Measurements from ENCODE around the gene FRMPD2.
"Not testable (repeated sequence)": the region's sequence is repeated elsewhere in the genome, so short reads cannot be mapped to it uniquely, and the experiment has no call there.

FRMPD2 gene

DNA sequence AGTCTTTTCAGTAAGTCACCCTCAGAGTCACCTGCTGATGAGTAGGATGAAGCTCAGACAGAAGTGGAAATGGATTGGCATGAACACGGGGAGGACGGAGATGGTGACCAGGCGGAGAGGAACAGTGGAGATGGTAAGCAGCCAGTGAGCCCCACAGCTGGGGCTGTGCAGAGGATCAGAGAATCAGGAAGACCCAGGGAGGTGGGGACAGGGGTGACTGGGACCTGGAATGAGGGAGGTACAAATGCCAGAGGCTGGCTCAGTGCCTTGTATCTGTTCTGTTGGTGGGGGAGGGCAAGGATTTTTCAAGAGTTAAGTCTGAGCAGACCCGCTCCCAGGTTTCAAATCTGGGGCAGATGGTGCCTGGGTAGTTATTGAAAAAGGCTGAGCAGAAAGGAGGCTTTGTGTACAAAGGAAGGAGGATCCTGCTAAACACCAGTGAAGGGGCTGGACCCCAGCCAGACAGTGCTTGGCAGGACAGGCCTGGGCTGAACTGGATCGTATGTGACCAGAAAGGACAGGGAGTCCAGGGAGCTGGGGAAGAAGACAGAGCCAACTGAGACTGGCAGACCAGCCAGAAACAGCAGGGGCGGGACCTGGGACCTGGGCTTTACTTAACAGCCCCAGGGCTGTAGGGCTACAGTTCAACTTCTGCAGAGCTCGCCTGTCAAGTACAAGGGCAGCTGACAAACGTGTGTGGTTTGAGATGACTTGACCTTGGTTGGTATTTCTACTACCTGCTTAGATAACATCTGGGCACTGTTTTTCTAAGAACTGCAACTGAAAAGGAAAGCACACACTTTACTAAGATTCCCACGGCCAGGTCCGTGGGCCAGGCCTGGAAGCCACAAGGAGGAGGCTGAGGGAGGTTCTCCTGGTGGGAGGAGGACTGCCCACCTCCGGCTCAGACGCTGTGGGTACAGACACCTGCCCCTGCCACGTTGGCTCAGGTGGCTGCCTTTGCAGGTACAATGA, 13.2 kb upstream of the FRMPD2 start:
- H3K9me3 ChIP-seq (ENCODE audit: control insufficient read depth, insufficient read depth, low read length) = no peaks in the 10 kb centered on the region
- no peaks in the 10 kb centered on the region for H3K36me3 ChIP-seq (ENCODE audit: control insufficient read depth, insufficient read depth, low read length)

DNA sequence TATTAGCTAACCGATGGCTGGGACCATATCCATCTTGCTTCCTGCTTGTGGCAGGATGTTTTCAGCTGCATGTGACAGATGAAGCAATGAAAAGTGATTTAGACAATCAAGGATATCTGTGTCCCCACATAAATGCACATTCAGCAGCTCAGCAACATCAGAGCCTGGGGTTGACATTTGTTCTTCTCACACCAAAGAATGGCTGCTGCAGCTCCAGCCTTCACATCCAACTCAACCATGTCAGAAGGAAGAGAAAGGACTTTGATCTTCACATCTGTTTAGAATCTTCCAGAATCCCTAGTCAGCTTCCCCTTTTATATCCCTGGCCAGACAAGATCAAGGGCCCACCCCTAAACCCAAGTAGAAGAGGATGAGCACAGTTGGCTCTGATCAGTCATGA, 11.9 kb upstream of the FRMPD2 start:
- H3K9ac ChIP-seq (ENCODE audit: low read depth, low read length) = no peak overlapping the region
- no peaks in the 10 kb centered on the region for H3K4me1 ChIP-seq (ENCODE audit: control insufficient read depth, insufficient read depth, low read length)
- no peak overlapping the region for H3K4me3 ChIP-seq (ENCODE audit: low read depth, low read length)
- H3K9me3 ChIP-seq (ENCODE audit: control insufficient read depth, insufficient read depth, low read length) = no peaks in the 10 kb centered on the region
- H3K27me3 ChIP-seq (ENCODE audit: control insufficient read depth, insufficient read depth, low read length) = no peaks in the 10 kb centered on the region
- no peaks in the 10 kb centered on the region for H3K36me3 ChIP-seq (ENCODE audit: control insufficient read depth, insufficient read depth, low read length)

More for the DNA sequence above, 13.2 kb upstream of the FRMPD2 start:
- Histone ChIP-seq H3K27me3 (ENCODE audit: control insufficient read depth, insufficient read depth, low read length) (no peaks in the 10 kb centered on the region), H3K9ac (ENCODE audit: low read depth, low read length) (no peak overlapping the region), H3K4me1 (ENCODE audit: control insufficient read depth, insufficient read depth, low read length) (no peaks in the 10 kb centered on the region), H3K4me3 (ENCODE audit: low read depth, low read length) (no peak overlapping the region)

DNA sequence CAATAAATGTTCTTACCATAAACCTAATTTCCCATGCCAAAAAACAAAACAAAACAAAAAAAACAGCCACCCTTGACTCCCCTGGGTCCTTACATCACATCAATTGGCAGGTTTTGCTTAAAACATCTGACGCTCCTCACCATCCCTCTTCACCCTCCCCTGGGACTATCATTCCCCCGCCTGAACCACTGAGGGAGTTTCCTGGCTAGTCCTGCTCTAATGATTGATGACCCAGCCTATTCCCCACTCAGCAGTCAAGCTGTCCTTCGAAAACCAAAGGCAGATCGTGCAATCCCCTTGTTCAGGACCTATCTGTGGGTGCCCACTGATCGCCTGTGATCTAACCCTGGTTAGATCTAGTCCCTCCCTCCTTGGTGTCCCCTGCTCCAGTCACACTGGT, 11.2 kb upstream of the FRMPD2 start:
- Histone ChIP-seq H3K9me3 (ENCODE audit: control insufficient read depth, insufficient read depth, low read length) (no peaks in the 10 kb centered on the region), H3K4me1 (ENCODE audit: control insufficient read depth, insufficient read depth, low read length) (no peaks in the 10 kb centered on the region), H3K27me3 (ENCODE audit: control insufficient read depth, insufficient read depth, low read length) (no peaks in the 10 kb centered on the region), H3K9ac (ENCODE audit: low read depth, low read length) (no peak overlapping the region), H3K36me3 (ENCODE audit: control insufficient read depth, insufficient read depth, low read length) (no peaks in the 10 kb centered on the region), H3K4me3 (ENCODE audit: low read depth, low read length) (no peak overlapping the region)

DNA sequence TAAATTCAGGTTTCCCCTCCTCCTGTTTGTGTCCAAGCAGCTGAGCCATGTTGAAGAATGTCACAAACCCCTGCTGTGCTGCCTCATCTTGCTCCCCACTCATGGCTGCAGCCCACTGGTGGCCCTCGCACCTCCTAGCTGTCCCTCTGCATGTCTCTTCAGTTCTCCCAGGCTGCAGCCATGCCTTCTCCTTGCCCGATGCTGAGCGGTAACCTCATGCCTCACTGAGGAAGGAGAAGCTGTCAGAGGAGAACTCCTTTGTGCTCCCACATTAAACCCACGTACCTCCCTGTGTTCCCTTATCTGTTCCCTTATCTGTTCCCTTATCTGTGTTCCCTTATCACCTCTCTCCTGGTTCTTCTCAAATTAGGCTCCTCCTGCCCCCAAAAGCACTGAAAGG, 10.3 kb upstream of the FRMPD2 start:
- no peaks in the 10 kb centered on the region for H3K27me3 ChIP-seq (ENCODE audit: control insufficient read depth, insufficient read depth, low read length)
- H3K4me1 ChIP-seq (ENCODE audit: control insufficient read depth, insufficient read depth, low read length) = no peaks in the 10 kb centered on the region
- H3K4me3 ChIP-seq (ENCODE audit: low read depth, low read length) = no peak overlapping the region
- no peak overlapping the region for H3K9ac ChIP-seq (ENCODE audit: low read depth, low read length)
- no peaks in the 10 kb centered on the region for H3K9me3 ChIP-seq (ENCODE audit: control insufficient read depth, insufficient read depth, low read length)
- H3K36me3 ChIP-seq (ENCODE audit: control insufficient read depth, insufficient read depth, low read length) = no peaks in the 10 kb centered on the region

GRCh38 chr10:48284002-48284546, 9.6 kb upstream of the FRMPD2 start:
- H3K4me3 ChIP-seq (ENCODE audit: low read depth, low read length) = no peak overlapping the region
- no peaks in the 10 kb centered on the region for H3K36me3 ChIP-seq (ENCODE audit: control insufficient read depth, insufficient read depth, low read length)
- no peaks in the 10 kb centered on the region for H3K9me3 ChIP-seq (ENCODE audit: control insufficient read depth, insufficient read depth, low read length)
- H3K9ac ChIP-seq (ENCODE audit: low read depth, low read length) = no peak overlapping the region
- H3K27me3 ChIP-seq (ENCODE audit: control insufficient read depth, insufficient read depth, low read length) = no peaks in the 10 kb centered on the region
- H3K4me1 ChIP-seq (ENCODE audit: control insufficient read depth, insufficient read depth, low read length) = no peaks in the 10 kb centered on the region

DNA sequence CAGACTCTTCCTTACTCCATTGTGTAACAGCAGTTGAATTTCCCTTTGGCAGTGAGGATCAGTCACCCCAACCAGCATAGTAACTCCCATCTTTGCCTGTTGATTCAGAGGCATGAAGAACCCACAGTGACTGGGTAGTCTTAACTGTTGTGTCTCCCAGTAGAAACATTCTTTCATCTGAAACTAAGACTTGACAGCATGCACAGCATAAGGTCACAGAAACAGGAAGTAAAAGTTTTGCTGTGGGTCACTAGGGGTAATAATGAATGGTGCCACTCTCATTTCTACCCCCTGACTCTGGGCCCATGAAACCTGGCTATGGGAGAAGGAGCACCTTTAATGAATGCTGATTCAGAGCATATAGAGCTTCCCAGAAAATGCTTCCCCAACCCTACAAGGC, 8.3 kb upstream of the FRMPD2 start:
- no peaks in the 10 kb centered on the region for H3K4me1 ChIP-seq (ENCODE audit: control insufficient read depth, insufficient read depth, low read length)
- no peaks in the 10 kb centered on the region for H3K9me3 ChIP-seq (ENCODE audit: control insufficient read depth, insufficient read depth, low read length)
- no peak overlapping the region for H3K9ac ChIP-seq (ENCODE audit: low read depth, low read length)
- H3K27me3 ChIP-seq (ENCODE audit: control insufficient read depth, insufficient read depth, low read length) = no peaks in the 10 kb centered on the region
- no peaks in the 10 kb centered on the region for H3K36me3 ChIP-seq (ENCODE audit: control insufficient read depth, insufficient read depth, low read length)
- H3K4me3 ChIP-seq (ENCODE audit: low read depth, low read length) = no peak overlapping the region

DNA sequence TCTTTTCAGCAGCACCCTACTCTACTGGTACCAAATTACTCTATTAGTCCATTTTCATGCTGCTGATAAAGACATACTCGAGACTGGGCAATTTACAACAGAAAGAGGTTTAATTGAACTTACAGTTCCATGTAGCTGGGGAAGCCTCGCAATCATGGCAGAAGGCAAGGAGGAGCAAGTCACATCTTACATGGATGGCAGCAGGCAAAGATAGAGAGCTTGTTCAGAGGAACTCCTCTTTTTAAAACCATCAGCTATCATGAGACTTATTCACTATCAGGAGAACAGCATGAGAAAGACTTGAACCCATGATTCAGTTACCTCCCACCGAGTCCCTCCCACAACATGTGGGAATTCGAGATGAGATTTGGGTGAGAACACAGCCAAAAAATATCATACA, 7.2 kb upstream of the FRMPD2 start:
- H3K4me3 ChIP-seq (ENCODE audit: low read depth, low read length); H3K27me3 ChIP-seq (ENCODE audit: control insufficient read depth, insufficient read depth, low read length); H3K36me3 ChIP-seq (ENCODE audit: control insufficient read depth, insufficient read depth, low read length); H3K4me1 ChIP-seq (ENCODE audit: control insufficient read depth, insufficient read depth, low read length); H3K9me3 ChIP-seq (ENCODE audit: control insufficient read depth, insufficient read depth, low read length); H3K9ac ChIP-seq (ENCODE audit: low read depth, low read length): not testable (repeated sequence)

DNA sequence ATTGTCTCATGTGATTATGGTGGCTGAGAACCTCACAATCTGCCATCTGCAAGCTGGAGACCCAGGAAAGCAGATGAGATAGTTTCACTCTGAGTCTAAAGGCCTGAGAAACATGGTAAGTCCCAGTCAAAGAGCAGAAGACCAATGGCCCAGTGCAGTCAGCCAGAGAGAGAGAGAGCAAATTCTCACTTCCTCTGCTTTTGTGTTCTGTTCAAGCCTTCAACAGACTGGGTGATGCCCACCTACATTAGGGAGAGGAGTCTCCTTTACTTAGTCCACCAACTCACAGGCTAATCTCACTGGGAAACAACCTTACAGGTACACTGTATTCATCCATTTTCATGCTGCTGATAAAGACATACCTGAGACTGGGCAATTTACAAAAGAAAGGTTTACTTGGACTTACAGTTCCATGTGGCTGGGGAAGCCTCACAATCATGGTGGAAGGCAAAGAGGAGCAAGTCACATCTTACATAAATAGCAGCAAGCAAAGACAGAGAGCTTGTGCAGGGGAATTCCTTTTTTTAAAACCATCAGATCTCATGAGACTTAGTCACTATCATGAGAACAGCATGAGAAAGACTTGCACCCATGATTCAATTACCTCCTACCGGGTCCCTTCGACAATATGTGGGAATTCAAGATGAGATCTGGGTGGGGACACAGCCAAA, 4.7 kb upstream of the FRMPD2 start:
- Histone ChIP-seq H3K4me1 (ENCODE audit: control insufficient read depth, insufficient read depth, low read length) (no peaks in the 10 kb centered on the region), H3K9me3 (ENCODE audit: control insufficient read depth, insufficient read depth, low read length) (no peaks in the 10 kb centered on the region), H3K36me3 (ENCODE audit: control insufficient read depth, insufficient read depth, low read length) (no peaks in the 10 kb centered on the region), H3K9ac (ENCODE audit: low read depth, low read length) (no peak overlapping the region), H3K4me3 (ENCODE audit: low read depth, low read length) (no peak overlapping the region), H3K27me3 (ENCODE audit: control insufficient read depth, insufficient read depth, low read length) (no peaks in the 10 kb centered on the region)

DNA sequence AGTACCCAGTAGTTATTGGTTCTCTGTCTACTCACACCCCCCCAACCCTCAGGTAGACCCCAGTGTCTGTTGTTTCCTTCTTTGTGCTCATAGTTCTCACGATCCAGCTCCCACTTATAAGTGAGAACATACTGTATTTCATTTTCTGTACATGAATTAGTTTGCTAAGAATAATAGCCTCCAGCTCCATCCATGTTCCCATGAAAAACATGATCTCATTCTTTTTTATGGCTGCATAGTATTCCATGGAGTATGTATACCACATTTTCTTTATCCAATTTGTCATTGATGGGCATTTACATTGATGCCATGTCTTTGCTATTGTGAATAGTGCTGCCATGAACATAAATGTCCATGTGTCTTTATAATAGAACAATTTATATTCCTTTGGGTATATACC, 2.6 kb upstream of the FRMPD2 start:
- Histone ChIP-seq H3K4me1 (ENCODE audit: control insufficient read depth, insufficient read depth, low read length) (no peaks in the 10 kb centered on the region), H3K27me3 (ENCODE audit: control insufficient read depth, insufficient read depth, low read length) (no peaks in the 10 kb centered on the region), H3K36me3 (ENCODE audit: control insufficient read depth, insufficient read depth, low read length) (no peaks in the 10 kb centered on the region), H3K9ac (ENCODE audit: low read depth, low read length) (no peak overlapping the region), H3K4me3 (ENCODE audit: low read depth, low read length) (no peak overlapping the region), H3K9me3 (ENCODE audit: control insufficient read depth, insufficient read depth, low read length) (no peaks in the 10 kb centered on the region)

- H3K4me3 ChIP-seq (ENCODE audit: low read depth, low read length) = no peak overlapping the region
- H3K27me3 ChIP-seq (ENCODE audit: control insufficient read depth, insufficient read depth, low read length) = no peaks in the 10 kb centered on the region
- no peaks in the 10 kb centered on the region for H3K36me3 ChIP-seq (ENCODE audit: control insufficient read depth, insufficient read depth, low read length)
- H3K9me3 ChIP-seq (ENCODE audit: control insufficient read depth, insufficient read depth, low read length) = no peaks in the 10 kb centered on the region
- H3K9ac ChIP-seq (ENCODE audit: low read depth, low read length) = no peak overlapping the region
- H3K4me1 ChIP-seq (ENCODE audit: control insufficient read depth, insufficient read depth, low read length) = no peaks in the 10 kb centered on the region
Measured at GRCh38 chr10:48273741-48274140, 755 bp downstream of the FRMPD2 start.

- Histone ChIP-seq H3K4me3 (ENCODE audit: low read depth, low read length) (no peak overlapping the region), H3K4me1 (ENCODE audit: control insufficient read depth, insufficient read depth, low read length) (no peaks in the 10 kb centered on the region), H3K9me3 (ENCODE audit: control insufficient read depth, insufficient read depth, low read length) (no peaks in the 10 kb centered on the region), H3K36me3 (ENCODE audit: control insufficient read depth, insufficient read depth, low read length) (no peaks in the 10 kb centered on the region), H3K9ac (ENCODE audit: low read depth, low read length) (no peak overlapping the region), H3K27me3 (ENCODE audit: control insufficient read depth, insufficient read depth, low read length) (no peaks in the 10 kb centered on the region)
Measured at GRCh38 chr10:48272682-48273081, 1.8 kb downstream of the FRMPD2 start.
